HFFc6 (cell line): ENCODE data around the gene SMC4. TPM values are rescaled to one million over a fixed set of nuclear protein-coding genes. Genes with fewer than 3 reads are reported as not detected.

Experiments used
- DNase-seq: peaks from one replicate; pipeline ENCODE4 v3.0.0-alpha.2; 2018
- H3K27ac Mint-ChIP-seq: 2 replicates; pipeline ENCODE4 v1.8.0; 2020; ENCODE audit warnings: mild to moderate bottlenecking, mixed read lengths
- H3K27me3 Mint-ChIP-seq: 2 replicates; pipeline ENCODE4 v1.8.0; 2021; ENCODE audit warnings: mild to moderate bottlenecking, moderate library complexity, mixed read lengths; ENCODE audit not compliant: insufficient read depth
- H3K36me3 Mint-ChIP-seq: 2 replicates; pipeline ENCODE4 v1.8.0; 2021; ENCODE audit warnings: low read depth, mixed read lengths
- H3K4me1 Mint-ChIP-seq: 2 replicates; pipeline ENCODE4 v1.8.0; 2020; ENCODE audit warnings: low read depth, mixed read lengths
- H3K4me3 Mint-ChIP-seq: 2 replicates; pipeline ENCODE4 v1.8.0; 2020; ENCODE audit warnings: mild to moderate bottlenecking, moderate library complexity, mixed read lengths
- H3K9me3 Mint-ChIP-seq: 2 replicates; pipeline ENCODE4 v1.8.0; 2020; ENCODE audit warnings: mild to moderate bottlenecking, mixed read lengths
- CTCF ChIP-seq: fragments of 200-600 bp; sonication (generic); IDR thresholded peaks from 2 replicates; pipeline ENCODE4 v1.5.0; 2021; ENCODE audit warnings: antibody characterized with exemption, mild to moderate bottlenecking
- total RNA-seq, 6 experiments: library from RNA; stranded (reverse); fragmentation: NEBNext Ultra II Directional; extraction: Animal tissue kit (Norgen Biotek cat#: 25700); gene quantifications; 2 replicates in 1 of 6; 3 replicates in 5 of 6; pipeline ENCODE4 v1.2.3, GENCODE V29; 2021

The SMC4 gene
- total RNA-seq, 6 experiments from 2014 or later = 58.2 to 116 (median 106) TPM

DNA sequence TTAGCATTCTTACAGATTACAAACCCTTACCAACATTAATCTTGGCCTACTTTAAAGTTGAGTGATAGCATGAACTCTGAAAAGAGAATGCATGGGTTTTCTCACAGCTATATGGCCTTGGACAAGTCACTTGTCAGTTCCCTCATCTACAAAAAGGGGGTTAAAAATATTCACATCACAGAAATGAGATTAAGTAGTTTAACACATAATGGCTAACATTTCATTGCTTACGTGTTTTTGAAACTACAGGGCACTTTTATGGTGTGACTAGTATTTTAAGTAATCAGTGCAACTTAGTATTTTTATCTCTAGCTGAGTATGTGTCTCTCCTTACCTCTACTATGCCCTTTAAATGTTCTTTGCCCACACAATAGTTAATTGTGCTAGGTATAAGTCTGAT lies 36.3 kb downstream of the SMC4 start:
- DNase-seq = no peak
- Mint-ChIP-seq H3K9me3 (no peaks in the 10 kb centered on the region), H3K4me1 (peaks cover 61% of the 10 kb centered on the region), H3K36me3 (peaks cover 49% of the 10 kb centered on the region), H3K27ac (peak overlapping the region; percentile 21; the same call in 1 of the 2 replicates), H3K4me3 (no peak overlapping the region), H3K27me3 (no peaks in the 10 kb centered on the region)
- no peak for TF ChIP-seq CTCF

DNA sequence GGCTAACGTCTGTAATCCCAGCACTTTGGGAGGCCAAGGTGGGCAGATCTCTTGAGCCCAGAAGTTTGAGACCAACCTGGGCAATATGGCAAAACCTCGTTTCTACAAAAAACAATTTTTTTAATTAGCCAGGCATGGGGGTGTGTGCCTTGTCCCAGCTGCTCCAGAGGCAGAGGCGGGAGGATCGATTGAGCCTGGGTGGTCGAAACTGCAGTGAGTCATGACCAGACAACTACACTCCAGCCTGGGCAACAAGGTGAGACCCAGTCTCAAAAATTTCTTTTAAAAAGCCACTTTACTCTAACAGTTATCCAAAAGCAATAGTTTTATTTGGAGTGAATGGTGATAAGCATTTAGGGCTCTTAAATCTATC lies 37.6 kb downstream of the SMC4 start:
- no peak for DNase-seq
- Mint-ChIP-seq H3K9me3 (no peaks in the 10 kb centered on the region), H3K4me1 (peaks cover 62% of the 10 kb centered on the region), H3K36me3 (peaks cover 51% of the 10 kb centered on the region), H3K27ac (peak overlapping the region; percentile 51; the same call in 1 of the 2 replicates), H3K4me3 (no peak overlapping the region), H3K27me3 (no peaks in the 10 kb centered on the region)
- TF ChIP-seq CTCF = no peak

- peaks cover 59% of the 10 kb centered on the region for H3K4me1 Mint-ChIP-seq
- peaks cover 55% of the 10 kb centered on the region for H3K36me3 Mint-ChIP-seq
- DNase-seq = no peak
- H3K9me3 Mint-ChIP-seq = no peaks in the 10 kb centered on the region
- peak overlapping the region; percentile 30; the same call in 1 of the 2 replicates for H3K27ac Mint-ChIP-seq
- TF ChIP-seq CTCF = no peak
- no peak overlapping the region for H3K4me3 Mint-ChIP-seq
- H3K27me3 Mint-ChIP-seq = no peaks in the 10 kb centered on the region; the same call in 1 of the 2 replicates
Observed at GRCh38 chr3:160440687-160441086, 41.2 kb downstream of the SMC4 start.

- DNase-seq = no peak
- Mint-ChIP-seq H3K27ac (peak overlapping the region; percentile 38; the same call in 1 of the 2 replicates), H3K9me3 (no peaks in the 10 kb centered on the region), H3K36me3 (peaks cover 59% of the 10 kb centered on the region), H3K4me1 (peaks cover 66% of the 10 kb centered on the region), H3K4me3 (no peak overlapping the region), H3K27me3 (no peaks in the 10 kb centered on the region; the same call in 1 of the 2 replicates)
- TF ChIP-seq CTCF = no peak
Observed at GRCh38 chr3:160444411-160444810, 45.0 kb downstream of the SMC4 start.

- H3K4me3 Mint-ChIP-seq = no peak overlapping the region
- no peak for TF ChIP-seq CTCF
- H3K27ac Mint-ChIP-seq = peak overlapping the region; percentile 7; the same call in 1 of the 2 replicates
- H3K4me1 Mint-ChIP-seq = peaks cover 67% of the 10 kb centered on the region
- peaks cover 48% of the 10 kb centered on the region for H3K36me3 Mint-ChIP-seq
- DNase-seq = no peak
- no peaks in the 10 kb centered on the region; the same call in 1 of the 2 replicates for H3K27me3 Mint-ChIP-seq
- no peaks in the 10 kb centered on the region for H3K9me3 Mint-ChIP-seq
Observed at GRCh38 chr3:160445854-160446253, 46.4 kb downstream of the SMC4 start.
